PC-3 (cell line): ENCODE data around the gene UNC119B.

ENCODE experiments used
- EZH2 ChIP-seq: fragments of 300-600 bp; sonication (generic); IDR thresholded peaks from one replicate; pipeline ENCODE4 v1.6.1; 2017; ENCODE audit warnings: antibody characterized with exemption, mild to moderate bottlenecking, low read length; ENCODE audit not compliant: unreplicated experiment
- EZH2phosphoT487 ChIP-seq: fragments of 300-600 bp; sonication (generic); IDR thresholded peaks from 2 replicates; pipeline ENCODE4 v1.6.1; 2018; ENCODE audit warnings: mild to moderate bottlenecking, antibody characterized with exemption, low read length, borderline replicate concordance
- TF ChIP-seq, protein P1 (sequence below): fragments of 300-600 bp; sonication (generic); conservative IDR thresholded peaks from 2 replicates; pipeline ENCODE4 v1.5.1; 2017; ENCODE audit warnings: antibody characterized with exemption, low read depth, mild to moderate bottlenecking, low read length

DNA sequence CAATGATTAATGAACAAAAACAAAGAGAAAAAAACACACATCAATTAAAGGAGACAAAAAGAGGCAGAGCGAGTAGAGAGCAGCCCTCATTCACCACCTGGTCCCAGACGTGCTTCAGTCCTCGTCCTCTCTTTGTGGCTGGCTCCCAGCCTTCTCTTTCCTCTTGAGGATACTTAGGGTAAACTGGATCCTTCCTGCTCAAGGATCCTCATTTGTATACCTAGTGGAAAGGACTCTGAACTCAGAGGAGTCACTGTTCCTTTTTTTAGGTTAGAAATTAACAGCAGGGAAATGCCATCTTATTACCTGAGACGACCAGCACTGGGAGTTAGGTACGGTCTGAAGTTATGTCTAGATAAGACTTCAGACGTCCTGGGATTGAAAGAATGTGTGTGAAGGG is 13.6 kb upstream of the UNC119B start:
- TF ChIP-seq, protein P1, sequence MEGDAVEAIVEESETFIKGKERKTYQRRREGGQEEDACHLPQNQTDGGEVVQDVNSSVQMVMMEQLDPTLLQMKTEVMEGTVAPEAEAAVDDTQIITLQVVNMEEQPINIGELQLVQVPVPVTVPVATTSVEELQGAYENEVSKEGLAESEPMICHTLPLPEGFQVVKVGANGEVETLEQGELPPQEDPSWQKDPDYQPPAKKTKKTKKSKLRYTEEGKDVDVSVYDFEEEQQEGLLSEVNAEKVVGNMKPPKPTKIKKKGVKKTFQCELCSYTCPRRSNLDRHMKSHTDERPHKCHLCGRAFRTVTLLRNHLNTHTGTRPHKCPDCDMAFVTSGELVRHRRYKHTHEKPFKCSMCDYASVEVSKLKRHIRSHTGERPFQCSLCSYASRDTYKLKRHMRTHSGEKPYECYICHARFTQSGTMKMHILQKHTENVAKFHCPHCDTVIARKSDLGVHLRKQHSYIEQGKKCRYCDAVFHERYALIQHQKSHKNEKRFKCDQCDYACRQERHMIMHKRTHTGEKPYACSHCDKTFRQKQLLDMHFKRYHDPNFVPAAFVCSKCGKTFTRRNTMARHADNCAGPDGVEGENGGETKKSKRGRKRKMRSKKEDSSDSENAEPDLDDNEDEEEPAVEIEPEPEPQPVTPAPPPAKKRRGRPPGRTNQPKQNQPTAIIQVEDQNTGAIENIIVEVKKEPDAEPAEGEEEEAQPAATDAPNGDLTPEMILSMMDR = no peak
- no peak for TF ChIP-seq EZH2
- TF ChIP-seq EZH2phosphoT487 = no peak
